Measurements from ENCODE around the gene SELE. TPM values are rescaled to one million over a fixed set of nuclear protein-coding genes. Genes with fewer than 3 reads are reported as not detected.

The SELE gene
- total and polyA plus RNA-seq, 2 of the 13 experiments (the other 11 are each of a cell fraction or from before 2014, with no cell fraction given), result 0.04 to 0.09 TPM

- ChIA-PET CTCF (ENCODE audit: low intra/inter-chr PET ratio, low total read pairs) (no interaction called here), POLR2A (no interaction called here)
- Histone ChIP-seq H3K9me3 (ENCODE audit: low read length) (no peaks in the 10 kb centered on the region), H3K27me3 (ENCODE audit: control insufficient read depth in 1 of 2, insufficient read depth in 2 of 2, low read length in 2 of 2) (0 out of 5 replicates have a peak, but pooled peaks cover 0 to 4% of the 10 kb centered on the region in 2 experiments), H3K27ac (ENCODE audit: extremely low read length, insufficient read depth, low read length) (no peak overlapping the region), H2AFZ (ENCODE audit: low read length) (no peak overlapping the region), H3K79me2 (ENCODE audit: insufficient read depth, low read length) (no peaks in the 10 kb centered on the region), H4K20me1 (ENCODE audit: insufficient read depth, low read length) (no peaks in the 10 kb centered on the region), H3K4me2 (ENCODE audit: low read depth, low read length) (no peak overlapping the region), H3K36me3 (replicated peaks in 1 of 2; ENCODE audit: control insufficient read depth in 1 of 2, insufficient read depth in 2 of 2, low read length in 2 of 2) (no peaks in the 10 kb centered on the region), H3K4me1 (ENCODE audit: insufficient read depth, low read length) (no peaks in the 10 kb centered on the region), H3K9ac (ENCODE audit: insufficient read depth, low read depth, low read length) (no peak overlapping the region), H3K4me3 (replicated peaks in 1 of 3; ENCODE audit: insufficient read depth in 1 of 3, low read depth in 2 of 3, low read length in 3 of 3) (no peak overlapping the region)
- in situ Hi-C loops (cut with HindIII; ENCODE audit: extremely low pct_ligation_motif_present, low pct_unique_long_range_greater_than_20kb) (no loop called here), intact Hi-C loops (cut with micrococcal nuclease; ENCODE audit: unreplicated experiment) (loop anchor here (1.0 kb wide), 1 partner anchor 110 kb away; no protein-coding TSS in a partner anchor)
- 9% methylated on average over 3 of the region's 3 CpGs for WGBS (ENCODE audit: low lambda C conversion rate)
- FAIRE-seq (no peak), ATAC-seq (no peak), DNase-seq (ENCODE audit: low spot score) (no peak)
- no TSS peak for BruUV-seq (replicated peaks)
- TF ChIP-seq NFYB (CRISPR knock-in tag; IDR thresholded peaks at IDR 0.05) (no peak), NONO (IDR thresholded peaks at IDR 0.05) (no peak), NONO (CRISPR knock-in tag; conservative IDR thresholded peaks at IDR 0.05) (no peak), HMG20A (CRISPR knock-in tag; IDR thresholded peaks at IDR 0.05; ENCODE audit: borderline replicate concordance) (no peak), GABPB1 (CRISPR knock-in tag; IDR thresholded peaks at IDR 0.05) (no peak), ARID3A (IDR thresholded peaks at IDR 0.05; ENCODE audit: low read depth, low read length) (no peak), PBX3 (CRISPR knock-in tag; IDR thresholded peaks at IDR 0.05; ENCODE audit: borderline replicate concordance) (no peak), EZH2 (conservative IDR thresholded peaks at IDR 0.05; ENCODE audit: low read depth, low read length) (no peak), NFAT5 (CRISPR knock-in tag; IDR thresholded peaks at IDR 0.05) (no peak), SP5 (CRISPR knock-in tag; IDR thresholded peaks at IDR 0.05; ENCODE audit: borderline replicate concordance, low read depth) (no peak)
Observed at GRCh38 chr1:169698976-169699375, 34.9 kb downstream of the SELE start.

Data from HepG2 (cell line).